GM12878 (cell line): ENCODE results near the gene FOXP1. TPM values are rescaled to one million over a fixed set of nuclear protein-coding genes. Genes with fewer than 3 reads are reported as not detected.

Source experiments
- ATAC-seq: fragments of 200-7000 bp; cut with Tn5 transposase; 3 replicates; pipeline ENCODE4 v1.9.1; 2020; ENCODE audit warnings: mild to moderate bottlenecking, moderate library complexity
- BruUV-seq: library from RNA; stranded (reverse); fragments of 400-500 nt; replicated peaks from 2 replicates; lab custom pipeline; 2021; lab: Mats Ljungman, UMichigan
- CTCF ChIA-PET: fragments of 300-600 bp; sonication (Branson Sonifier 250); formaldehyde crosslinking; extraction: SDS; loops from one replicate; lab custom pipeline; 2021; ENCODE audit warnings: inconsistent platforms; lab: Yijun Ruan, JAX
- POLR2A ChIA-PET: fragments of 350-600 bp; formaldehyde crosslinking; extraction: SDS; loops from one replicate; lab custom pipeline; 2021; ENCODE audit warnings: inconsistent platforms; lab: Charles Lee
- RAD21 ChIA-PET: fragments of 300-600 bp; sonication (Branson Sonifier 250); formaldehyde crosslinking; loops from one replicate; lab custom pipeline; 2023; ENCODE audit warnings: antibody characterized with exemption; ENCODE audit not compliant: unreplicated experiment; lab: Charles Lee
- SMC1A ChIA-PET: fragments of 300-600 bp; sonication (Branson Sonifier 250); formaldehyde crosslinking; loops from one replicate; lab custom pipeline; 2023; ENCODE audit not compliant: unreplicated experiment, uncharacterized antibody; lab: Charles Lee
- DNase-seq: peaks from one replicate; pipeline ENCODE4 v3.0.0-alpha.2; 2011; ENCODE audit warnings: low read depth, low spot score
- FAIRE-seq: peaks from 3 replicates; lab custom pipeline; 2011; peaks lifted over from hg19 to GRCh38; lab: Jason Lieb, UNC
- H2AFZ ChIP-seq: 2 replicates; pipeline ENCODE4 v1.6.0; 2011; ENCODE audit warnings: low read depth, low read length, control low read depth; ENCODE audit not compliant: control insufficient read depth
- H3K27ac ChIP-seq: 2 replicates; pipeline ENCODE4 v1.5.1; 2011; ENCODE audit warnings: control low read depth; ENCODE audit not compliant: control insufficient read depth, insufficient read depth
- H3K27me3 ChIP-seq, 2 experiments: replicated peaks in 1 of 2; 2 replicates each; pipeline versions ENCODE4 v1.6.0 to v1.6.1; 2011; ENCODE audit warnings: low read length in 1 of 2; ENCODE audit not compliant: control insufficient read depth in 2 of 2, insufficient read depth in 2 of 2
- H3K36me3 ChIP-seq, 2 experiments: 2 replicates each; pipeline ENCODE4 v1.5.1; 2011; ENCODE audit warnings: low read length in 1 of 2; ENCODE audit not compliant: control insufficient read depth in 2 of 2, insufficient read depth in 2 of 2
- H3K4me1 ChIP-seq: 2 replicates; pipeline ENCODE4 v1.6.1; 2011; ENCODE audit warnings: mild to moderate bottlenecking, low read length, moderate library complexity, mixed read lengths; ENCODE audit not compliant: control insufficient read depth, insufficient read depth
- H3K4me2 ChIP-seq: 2 replicates; pipeline ENCODE4 v1.6.0; 2011; ENCODE audit warnings: control low read depth; ENCODE audit not compliant: control insufficient read depth, insufficient read depth
- H3K4me3 ChIP-seq: fragments of 200-600 bp; sonication (generic); 2 replicates; pipeline ENCODE4 v1.5.1; 2016
- H3K79me2 ChIP-seq: 2 replicates; pipeline ENCODE4 v1.6.0; 2011; ENCODE audit warnings: low read length; ENCODE audit not compliant: control insufficient read depth, insufficient read depth
- H3K9ac ChIP-seq: 2 replicates; pipeline ENCODE4 v1.8.0; 2011; ENCODE audit warnings: low read length, control low read depth, mixed read lengths; ENCODE audit not compliant: control insufficient read depth, insufficient read depth
- H3K9me3 ChIP-seq: replicated peaks from 3 replicates; pipeline ENCODE4 v1.5.1; 2011; ENCODE audit warnings: mild to moderate bottlenecking, low read length; ENCODE audit not compliant: control insufficient read depth, insufficient read depth
- H4K20me1 ChIP-seq: 2 replicates; pipeline ENCODE4 v1.6.0; 2011; ENCODE audit not compliant: control insufficient read depth, insufficient read depth
- ATF2 ChIP-seq: IDR thresholded peaks from 2 replicates; pipeline ENCODE4 v1.6.1; 2012; ENCODE audit warnings: low read length, inconsistent platforms
- BCL11A ChIP-seq: IDR thresholded peaks from 2 replicates; pipeline ENCODE4 v1.6.1; 2011; ENCODE audit warnings: low read depth, low read length
- BHLHE40 ChIP-seq, 2 experiments: fragments of 450-650 bp in 1 of 2; IDR thresholded peaks; 2 replicates each; pipeline ENCODE4 v1.6.1; 2011 to 2017; ENCODE audit warnings: low read depth in 2 of 2, borderline replicate concordance in 1 of 2, improper control_type of control experiment in 1 of 2, low read length in 1 of 2, mild to moderate bottlenecking in 1 of 2
- E2F8 ChIP-seq: fragments of 450-650 bp; IDR thresholded peaks from 2 replicates; pipeline ENCODE4 v1.6.1; 2018; ENCODE audit warnings: mild to moderate bottlenecking, low read depth, moderate library complexity; ENCODE audit not compliant: partially characterized antibody
- MAX ChIP-seq: IDR thresholded peaks from 2 replicates; pipeline ENCODE4 v1.6.1; 2012; ENCODE audit warnings: low read depth, low read length, improper control_type of control experiment
- MLLT1 ChIP-seq: fragments of 450-650 bp; IDR thresholded peaks from 2 replicates; pipeline ENCODE4 v1.6.1; 2016; ENCODE audit warnings: mild to moderate bottlenecking
- YBX1 ChIP-seq: fragments of 450-650 bp; IDR thresholded peaks from 2 replicates; pipeline ENCODE4 v1.6.1; 2016; ENCODE audit warnings: antibody characterized with exemption
- ZNF24 ChIP-seq: fragments of 450-650 bp; IDR thresholded peaks from 2 replicates; pipeline ENCODE4 v1.6.1; 2017; ENCODE audit warnings: antibody characterized with exemption, mild to moderate bottlenecking
- ZNF274 ChIP-seq: IDR thresholded peaks from one replicate; pipeline ENCODE4 v1.8.0; 2011; ENCODE audit not compliant: insufficient read length, insufficient read depth
- ZZZ3 ChIP-seq: IDR thresholded peaks from 2 replicates; pipeline ENCODE4 v1.6.1; 2011; ENCODE audit warnings: low read depth; ENCODE audit not compliant: control insufficient read depth, insufficient read length
- WGBS: methylation state at CpG from one replicate; pipeline ENCODE4 v1.1.6; 2016; ENCODE audit warnings: low lambda C conversion rate; ENCODE audit not compliant: insufficient replicate concordance, insufficient coverage; ENCODE audit errors: missing lambda C conversion rate; 5-methylcytosine and 5-hydroxymethylcytosine counted together
- in situ Hi-C: fragments of 300-500 bp; cut with MboI; formaldehyde crosslinking; loops from 9 replicates; pipeline ENCODE4 v1.14.3; 2018; ENCODE audit warnings: mixed read lengths
- intact Hi-C: fragments of 100-400 bp; cut with micrococcal nuclease; formaldehyde crosslinking; loops from one replicate; pipeline ENCODE4 v1.14.2; 2022; ENCODE audit not compliant: unreplicated experiment
- polyA plus RNA-seq, 11 experiments: library from polyadenylated mRNA; depleted of rRNA in 4 of 11; unstranded in 6 of 11; stranded (reverse) in 5 of 11; fragments of >200 nt; fragmentation: Nextera tagmentation in 4 of 11; fragmentation: Illumina TruSeq in 1 of 11; extraction: Ambion mirVana in 4 of 11; extraction: Trizol in 1 of 11; gene quantifications; 1 replicate in 1 of 11; 2 replicates in 10 of 11; pipeline versions ENCODE4 v1.2.1 to v1.2.3, GENCODE V29; 2011 to 2016; ENCODE audit warnings: inconsistent platforms in 2 of 11, missing spikeins in 2 of 11, low read depth in 1 of 11
- total RNA-seq, 4 experiments: library from RNA; depleted of rRNA in 3 of 4; stranded (reverse); fragments of >200 nt in 3 of 4; fragmentation: Illumina TruSeq in 1 of 4; extraction: Trizol in 1 of 4; gene quantifications; 2 replicates each; pipeline versions ENCODE4 v1.2.1 to v1.2.3, GENCODE V29; 2013 to 2021

Gene FOXP1
- total and polyA plus RNA-seq, 10 of the 15 experiments (the other 5 are each of a cell fraction or from before 2014, with no cell fraction given), result 0.05 to 1.6 (median 0.20) TPM; not detected in 1

- Histone ChIP-seq H3K27ac (no peak overlapping the region), H3K4me1 (no peaks in the 10 kb centered on the region), H4K20me1 (no peaks in the 10 kb centered on the region), H2AFZ (no peak overlapping the region), H3K36me3 (no peaks in the 10 kb centered on the region), H3K4me2 (no peak overlapping the region), H3K4me3 (no peak overlapping the region), H3K27me3 (no peaks in the 10 kb centered on the region; a peak in 2 of 4 replicates), H3K9me3 (no peaks in the 10 kb centered on the region), H3K9ac (no peak overlapping the region), H3K79me2 (no peaks in the 10 kb centered on the region)
- in situ Hi-C loops, result no loop called here
- intact Hi-C loops, result no loop called here
- TF ChIP-seq ZZZ3 (no peak), MAX (no peak), ZNF24 (peak; percentile 40; the same call in 1 of the 2 replicates), ZNF274 (no peak), BHLHE40 (IDR thresholded peaks at IDR 0.05; ENCODE audit: borderline replicate concordance in 1 of 2, low read depth in 2 of 2, low read length in 1 of 2) (peak; percentile 50 to 67; a peak in 3 of 4 replicates), MLLT1 (no peak), BCL11A (no peak), YBX1 (no peak), ATF2 (no peak), E2F8 (no peak)
- no peak for FAIRE-seq
- CTCF ChIA-PET, result interaction anchor here (0.8 to 1.8 kb wide), 4 partner anchors 10 to 733 kb away, joined by 3 to 6 read pairs (median 4); no protein-coding TSS in a partner anchor
- 8% methylated on average over 4 of the region's 4 CpGs for WGBS
- no peak for DNase-seq
- RAD21 ChIA-PET, result no interaction called here
- POLR2A ChIA-PET, result no interaction called here
- BruUV-seq, result no TSS peak
- SMC1A ChIA-PET, result interaction anchor here (1.0 to 2.6 kb wide), 4 partner anchors 10 to 14 kb away, joined by 3 to 10 read pairs (median 4); no protein-coding TSS in a partner anchor
- ATAC-seq, result peak; percentile 75
Observed at GRCh38 chr3:71376911-71377310, 206.6 kb downstream of the FOXP1 start.
